Tibial artery (tissue), 4 donors: ENCODE measurements around the gene CDNF.

Source experiments
- DNase-seq, 2 donors: peaks; one replicate each; pipeline ENCODE4 v3.0.0-alpha.2; 2019
- H3K27ac ChIP-seq, 2 donors: fragments of 200-600 bp; sonication (generic) in 1 of 2; 1 replicate in 1 of 2; 2 replicates in 1 of 2; pipeline ENCODE4 v1.5.1; 2018 to 2019; ENCODE audit warnings: mild to moderate bottlenecking in 1 of 2
- H3K27me3 ChIP-seq, 2 donors: fragments of 200-600 bp; sonication (generic) in 1 of 2; one replicate each; pipeline versions ENCODE4 v1.5.1 to v1.6.0; 2016 to 2019
- H3K36me3 ChIP-seq, 3 donors: fragments of 200-600 bp; sonication (generic) in 2 of 3; one replicate each; pipeline ENCODE4 v1.5.1; 2016 to 2019; ENCODE audit warnings: mild to moderate bottlenecking in 2 of 3
- H3K4me1 ChIP-seq, 4 donors: fragments of 200-600 bp; sonication (generic) in 2 of 4; 1 replicate in 3 of 4; 2 replicates in 1 of 4; pipeline ENCODE4 v1.5.1; 2016 to 2019
- H3K4me3 ChIP-seq, 2 donors: fragments of 200-600 bp; sonication (generic) in 1 of 2; 1 replicate in 1 of 2; 2 replicates in 1 of 2; pipeline ENCODE4 v1.5.1; 2018 to 2019; ENCODE audit warnings: mild to moderate bottlenecking in 2 of 2
- H3K9me3 ChIP-seq, 3 donors: fragments of 200-600 bp; sonication (generic) in 1 of 3; one replicate each; pipeline ENCODE4 v1.5.1; 2016 to 2019
- CTCF ChIP-seq, 2 experiments: fragments of 200-600 bp in 1 of 2; fragments of 450-650 bp in 1 of 2; IDR thresholded peaks; one replicate each; pipeline ENCODE4 v1.5.1; 2017 to 2019; ENCODE audit warnings: antibody characterized with exemption in 2 of 2, mild to moderate bottlenecking in 1 of 2, moderate library complexity in 1 of 2
- intact Hi-C: fragments of 100-400 bp; cut with DNase I; formaldehyde crosslinking; loops from one replicate; pipeline ENCODE4 v1.15.0; 2023; ENCODE audit warnings: low total_unique reads

Gene CDNF

GRCh38 chr10:14801723-14802122 lies 36.1 kb downstream of the CDNF start:
- intact Hi-C loops, result no loop called here
- Histone ChIP-seq H3K27ac (no peak overlapping the region), H3K4me3 (no peak overlapping the region), H3K36me3 (no peaks in the 10 kb centered on the region), H3K9me3 (no peaks in the 10 kb centered on the region), H3K4me1 (no peaks in the 10 kb centered on the region), H3K27me3 (no peaks in the 10 kb centered on the region)
- no peak for DNase-seq
- TF ChIP-seq CTCF (IDR thresholded peaks at IDR 0.05), result no peak

GRCh38 chr10:14800397-14800796 lies 37.4 kb downstream of the CDNF start:
- Histone ChIP-seq H3K36me3 (no peaks in the 10 kb centered on the region), H3K4me1 (no peaks in the 10 kb centered on the region), H3K27ac (no peak overlapping the region), H3K9me3 (no peaks in the 10 kb centered on the region), H3K27me3 (no peaks in the 10 kb centered on the region), H3K4me3 (no peak overlapping the region)
- no peak for DNase-seq
- TF ChIP-seq CTCF (IDR thresholded peaks at IDR 0.05), result no peak
- intact Hi-C loops, result no loop called here

GRCh38 chr10:14798636-14799035 lies 39.2 kb downstream of the CDNF start:
- H3K4me1 ChIP-seq, result no peaks in the 10 kb centered on the region
- DNase-seq, result no peak
- TF ChIP-seq CTCF (IDR thresholded peaks at IDR 0.05), result no peak
- no peaks in the 10 kb centered on the region for H3K27me3 ChIP-seq
- H3K4me3 ChIP-seq, result no peak overlapping the region
- intact Hi-C loops, result no loop called here
- no peaks in the 10 kb centered on the region for H3K36me3 ChIP-seq
- H3K9me3 ChIP-seq, result no peaks in the 10 kb centered on the region
- no peak overlapping the region for H3K27ac ChIP-seq

- peaks cover 0 to 5% (median 0%) of the 10 kb centered on the region in 3 donors for H3K9me3 ChIP-seq
- no peak for TF ChIP-seq CTCF (IDR thresholded peaks at IDR 0.05)
- no peaks in the 10 kb centered on the region for H3K36me3 ChIP-seq
- no peaks in the 10 kb centered on the region for H3K4me1 ChIP-seq
- no peak overlapping the region for H3K4me3 ChIP-seq
- no peak overlapping the region for H3K27ac ChIP-seq
- intact Hi-C loops, result no loop called here
- no peak for DNase-seq
- H3K27me3 ChIP-seq, result no peaks in the 10 kb centered on the region
Observed at GRCh38 chr10:14787938-14788337, 49.9 kb downstream of the CDNF start.

GRCh38 chr10:14784459-14785055 lies 53.3 kb downstream of the CDNF start:
- TF ChIP-seq CTCF (IDR thresholded peaks at IDR 0.05), result no peak
- Histone ChIP-seq H3K27ac (no peak overlapping the region), H3K4me3 (no peak overlapping the region), H3K9me3 (peaks cover 0 to 5% (median 0%) of the 10 kb centered on the region in 3 donors), H3K27me3 (no peaks in the 10 kb centered on the region), H3K36me3 (no peaks in the 10 kb centered on the region), H3K4me1 (peaks cover 0 to 2% (median under 1%) of the 10 kb centered on the region in 4 donors)
- intact Hi-C loops, result no loop called here
- DNase-seq, result no peak
